ENCODE results near the gene E2F4.

- TF ChIP-seq CTCF (IDR thresholded peaks at IDR 0.05): no peak
- no peak for TF ChIP-seq POLR2AphosphoS5 (IDR thresholded peaks at IDR 0.05; ENCODE audit: insufficient read depth in 1 of 2, low read depth in 1 of 2)
- no peak for TF ChIP-seq POLR2A (IDR thresholded peaks at IDR 0.05)
Measured at GRCh38 chr16:67204076-67204475, 12.1 kb downstream of the E2F4 start.
